ENCODE results near the gene PFKFB3.
"Not testable (repeated sequence)": the region's sequence is repeated elsewhere in the genome, so short reads cannot be mapped to it uniquely, and the experiment has no call there.

PFKFB3 gene

DNA sequence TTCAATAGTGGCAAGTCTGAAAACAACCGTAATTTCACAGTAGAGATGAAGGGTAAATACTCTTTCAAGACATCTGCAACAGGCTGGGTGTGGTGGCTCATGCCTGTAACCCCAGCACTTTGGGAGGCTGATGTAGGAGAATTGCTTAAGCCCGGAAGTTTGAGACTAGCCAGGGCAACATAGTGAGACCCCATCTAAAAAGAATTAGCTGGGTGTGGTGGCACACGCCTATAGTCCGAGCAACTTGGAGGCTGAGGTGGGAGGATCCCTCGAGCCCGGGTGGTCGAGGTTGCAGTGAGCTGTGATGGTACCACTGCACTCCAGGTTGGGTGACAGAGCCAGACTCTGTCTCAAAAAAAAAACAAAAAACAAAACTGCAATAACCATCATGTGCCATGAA lies 71.8 kb downstream of the PFKFB3 start:
- Histone ChIP-seq H3K9ac (ENCODE audit: low read depth, low read length) (no peak overlapping the region), H3K27ac (ENCODE audit: low read depth, low read length) (no peak overlapping the region), H3K27me3 (ENCODE audit: control insufficient read depth, insufficient read depth, low read length) (no peaks in the 10 kb centered on the region), H3K4me1 (ENCODE audit: control insufficient read depth, insufficient read depth, low read length) (0 out of 2 replicates have a peak, but pooled peaks cover under 1% of the 10 kb centered on the region), H3K4me3 (ENCODE audit: low read depth, low read length) (no peak overlapping the region), H3K36me3 (ENCODE audit: control insufficient read depth, insufficient read depth, low read length) (no peaks in the 10 kb centered on the region), H3K9me3 (ENCODE audit: control insufficient read depth, insufficient read depth, low read length) (no peaks in the 10 kb centered on the region)

DNA sequence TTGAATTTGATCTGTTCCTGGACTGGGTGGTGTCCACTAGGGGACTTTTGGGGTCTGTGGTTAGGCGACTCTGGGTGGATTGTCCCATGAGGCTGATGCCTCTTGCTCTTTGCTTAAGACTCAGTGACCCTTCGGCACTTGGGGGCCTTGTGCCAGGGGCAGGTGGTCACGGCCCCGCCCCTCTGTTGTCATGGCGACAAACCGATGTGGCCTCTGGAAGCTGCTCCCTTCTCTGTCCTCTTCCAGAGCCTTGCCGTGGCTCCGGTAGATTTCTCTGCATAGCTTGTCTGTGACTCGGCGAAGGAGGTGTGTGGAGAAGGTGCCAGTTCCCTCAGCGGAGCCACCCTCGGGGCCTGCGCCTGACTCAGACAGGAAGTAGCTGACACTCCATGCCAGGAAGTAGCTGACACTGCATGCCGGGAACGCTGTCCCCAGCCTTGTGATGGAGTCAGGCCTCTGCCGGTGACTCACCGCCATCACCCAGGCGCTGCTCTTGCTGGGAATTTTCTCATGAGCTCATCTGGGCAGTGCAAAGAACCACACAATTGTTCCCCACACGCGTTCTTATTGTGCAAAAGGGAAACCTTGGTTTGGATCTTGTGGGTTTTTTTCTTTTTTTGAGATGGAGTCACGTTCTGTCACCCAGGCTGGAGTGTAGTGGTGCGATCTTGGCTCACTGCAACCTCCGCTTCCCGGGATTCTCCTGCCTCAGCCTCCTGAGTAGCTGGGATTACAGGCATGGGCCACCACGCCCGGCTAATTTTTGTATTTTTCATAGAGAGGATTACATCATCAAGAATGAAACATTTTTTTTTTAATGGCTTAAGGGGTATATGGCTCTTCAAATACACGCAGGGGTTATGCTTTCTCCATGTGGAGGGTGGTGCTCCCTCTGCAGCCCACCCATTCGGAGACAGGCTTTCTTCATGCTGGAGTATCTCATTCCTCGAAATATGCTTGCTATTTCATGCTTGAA lies 72.6 kb downstream of the PFKFB3 start:
- no peaks in the 10 kb centered on the region for H3K36me3 ChIP-seq (ENCODE audit: control insufficient read depth, insufficient read depth, low read length)
- H3K9me3 ChIP-seq (ENCODE audit: control insufficient read depth, insufficient read depth, low read length), result no peaks in the 10 kb centered on the region
- 0 out of 2 replicates have a peak, but pooled peaks cover 4% of the 10 kb centered on the region for H3K4me1 ChIP-seq (ENCODE audit: control insufficient read depth, insufficient read depth, low read length)
- no peak overlapping the region for H3K9ac ChIP-seq (ENCODE audit: low read depth, low read length)
- peak overlapping the region; percentile 52 for H3K27ac ChIP-seq (ENCODE audit: low read depth, low read length)
- no peak overlapping the region for H3K4me3 ChIP-seq (ENCODE audit: low read depth, low read length)
- H3K27me3 ChIP-seq (ENCODE audit: control insufficient read depth, insufficient read depth, low read length), result no peaks in the 10 kb centered on the region

DNA sequence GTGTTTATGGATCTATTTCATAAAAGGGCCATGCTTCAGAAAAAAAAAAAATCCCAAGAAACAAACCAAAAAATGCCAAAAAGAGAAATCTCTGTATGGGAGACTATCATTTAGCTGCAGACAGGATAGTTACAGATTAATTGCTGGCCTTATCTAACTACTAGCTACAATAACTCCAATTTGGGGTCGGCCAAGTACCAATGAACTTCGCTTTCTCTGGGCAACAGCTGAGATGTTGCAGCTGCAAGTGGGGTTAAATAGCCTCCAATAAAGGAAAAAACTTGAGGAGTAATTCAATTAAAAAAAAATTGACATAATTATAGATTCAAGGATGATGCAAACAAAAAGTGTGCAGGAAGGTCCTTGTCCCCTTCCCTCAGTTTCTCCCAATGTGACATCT lies 73.6 kb downstream of the PFKFB3 start:
- H3K36me3 ChIP-seq (ENCODE audit: control insufficient read depth, insufficient read depth, low read length), result no peaks in the 10 kb centered on the region
- no peaks in the 10 kb centered on the region for H3K9me3 ChIP-seq (ENCODE audit: control insufficient read depth, insufficient read depth, low read length)
- no peaks in the 10 kb centered on the region for H3K27me3 ChIP-seq (ENCODE audit: control insufficient read depth, insufficient read depth, low read length)
- no peak overlapping the region for H3K9ac ChIP-seq (ENCODE audit: low read depth, low read length)
- no peak overlapping the region for H3K27ac ChIP-seq (ENCODE audit: low read depth, low read length)
- 0 out of 2 replicates have a peak, but pooled peaks cover 4% of the 10 kb centered on the region for H3K4me1 ChIP-seq (ENCODE audit: control insufficient read depth, insufficient read depth, low read length)
- no peak overlapping the region for H3K4me3 ChIP-seq (ENCODE audit: low read depth, low read length)

DNA sequence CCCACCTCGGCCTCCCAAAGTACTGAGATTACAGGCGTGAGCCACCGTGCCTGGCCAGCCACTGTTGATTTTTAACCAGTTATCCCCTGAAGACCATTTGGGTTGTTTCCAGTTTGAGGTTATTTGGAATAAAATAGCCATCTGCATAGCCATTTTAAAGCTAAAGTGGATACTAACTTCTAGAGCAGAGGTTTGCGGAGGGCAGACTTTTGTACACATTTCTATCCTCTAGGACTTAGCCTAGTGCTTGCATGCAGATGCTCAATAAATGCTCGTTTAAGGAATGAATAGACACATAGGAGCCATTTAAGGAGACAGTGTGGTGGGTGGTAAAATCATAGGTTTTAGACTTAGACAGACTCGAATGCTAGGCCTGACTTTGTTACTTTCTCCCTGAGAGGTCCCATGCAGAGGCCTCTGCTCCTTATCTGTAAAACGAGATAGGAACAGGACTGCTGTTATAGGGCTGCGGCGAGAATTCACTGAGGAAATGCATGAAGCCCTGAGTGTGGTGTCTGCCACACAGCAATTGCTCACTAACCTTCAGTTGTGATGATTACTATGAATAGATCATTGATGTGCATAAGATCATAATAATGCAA lies 75.9 kb downstream of the PFKFB3 start:
- no peaks in the 10 kb centered on the region for H3K36me3 ChIP-seq (ENCODE audit: control insufficient read depth, insufficient read depth, low read length)
- peak overlapping the region; percentile 2 for H3K27ac ChIP-seq (ENCODE audit: low read depth, low read length)

DNA sequence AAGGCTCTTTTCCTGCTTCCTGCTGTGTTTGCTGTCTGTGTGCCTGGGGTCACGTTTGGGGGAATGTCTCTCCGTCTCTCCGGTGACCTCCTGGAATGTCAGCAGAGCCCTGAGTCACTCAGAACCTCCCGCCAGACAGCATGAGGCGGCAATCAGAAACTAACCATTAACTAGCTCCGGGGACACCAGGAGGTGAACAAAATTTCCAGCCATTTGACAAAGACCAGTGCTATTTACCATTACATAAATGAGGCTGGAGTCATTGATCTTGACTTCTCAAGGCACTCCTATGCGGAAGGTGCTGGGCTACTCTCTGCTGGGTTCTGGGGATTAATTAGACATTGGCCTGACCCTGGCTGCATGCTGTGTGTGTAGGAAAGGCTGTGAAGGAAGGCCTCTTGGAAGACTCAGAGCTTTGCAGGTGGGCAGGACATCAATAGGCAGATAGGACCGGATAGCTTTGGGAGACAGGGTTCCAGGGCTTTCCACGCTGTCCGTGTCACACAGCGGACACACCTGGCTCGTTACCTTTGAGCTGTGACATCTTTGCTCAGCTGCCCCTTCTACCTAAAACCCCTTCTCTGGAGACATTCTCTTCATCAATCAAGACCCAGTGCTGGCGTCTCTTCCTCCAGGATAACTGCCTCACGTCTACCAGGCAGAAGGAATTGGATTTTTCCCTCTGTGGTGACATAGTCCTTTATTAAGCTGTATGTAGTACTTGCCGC lies 77.0 kb downstream of the PFKFB3 start:
- Histone ChIP-seq H3K4me1 (ENCODE audit: control insufficient read depth, insufficient read depth, low read length) (0 out of 2 replicates have a peak, but pooled peaks cover 4% of the 10 kb centered on the region), H3K27me3 (ENCODE audit: control insufficient read depth, insufficient read depth, low read length) (no peaks in the 10 kb centered on the region), H3K36me3 (ENCODE audit: control insufficient read depth, insufficient read depth, low read length) (no peaks in the 10 kb centered on the region), H3K9ac (ENCODE audit: low read depth, low read length) (no peak overlapping the region), H3K27ac (ENCODE audit: low read depth, low read length) (peak overlapping the region; percentile 54), H3K4me3 (ENCODE audit: low read depth, low read length) (no peak overlapping the region), H3K9me3 (ENCODE audit: control insufficient read depth, insufficient read depth, low read length) (no peaks in the 10 kb centered on the region)

More for the DNA sequence above, 75.9 kb downstream of the PFKFB3 start:
- H3K27me3 ChIP-seq (ENCODE audit: control insufficient read depth, insufficient read depth, low read length), result no peaks in the 10 kb centered on the region
- no peak overlapping the region for H3K4me3 ChIP-seq (ENCODE audit: low read depth, low read length)
- no peak overlapping the region for H3K9ac ChIP-seq (ENCODE audit: low read depth, low read length)
- H3K4me1 ChIP-seq (ENCODE audit: control insufficient read depth, insufficient read depth, low read length), result 0 out of 2 replicates have a peak, but pooled peaks cover 4% of the 10 kb centered on the region
- no peaks in the 10 kb centered on the region for H3K9me3 ChIP-seq (ENCODE audit: control insufficient read depth, insufficient read depth, low read length)

DNA sequence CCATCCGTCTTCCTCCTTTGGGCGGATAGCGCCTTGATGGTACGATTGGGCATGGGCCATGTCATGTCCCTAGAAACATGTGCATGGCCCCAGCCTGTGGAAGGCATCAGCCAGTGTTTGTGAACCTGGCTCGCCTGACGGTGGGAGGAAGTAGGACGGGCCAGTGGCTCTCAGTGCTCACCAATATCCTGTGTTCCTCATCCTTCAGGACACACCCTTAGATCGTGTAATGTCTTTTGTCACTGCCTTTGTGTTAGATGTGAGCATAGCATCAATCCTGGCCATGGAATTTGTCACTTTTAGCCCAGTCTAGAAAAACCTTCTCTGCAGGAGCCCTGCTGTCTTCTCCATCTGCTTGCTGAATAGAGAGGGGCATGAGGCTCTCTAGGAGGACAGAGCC lies 77.6 kb downstream of the PFKFB3 start:
- Histone ChIP-seq H3K9me3 (ENCODE audit: control insufficient read depth, insufficient read depth, low read length) (no peaks in the 10 kb centered on the region), H3K27me3 (ENCODE audit: control insufficient read depth, insufficient read depth, low read length) (no peaks in the 10 kb centered on the region), H3K36me3 (ENCODE audit: control insufficient read depth, insufficient read depth, low read length) (no peaks in the 10 kb centered on the region), H3K27ac (ENCODE audit: low read depth, low read length) (peak overlapping the region; percentile 54), H3K4me1 (ENCODE audit: control insufficient read depth, insufficient read depth, low read length) (0 out of 2 replicates have a peak, but pooled peaks cover 4% of the 10 kb centered on the region), H3K9ac (ENCODE audit: low read depth, low read length) (no peak overlapping the region; the same call in 1 of the 2 replicates), H3K4me3 (ENCODE audit: low read depth, low read length) (no peak overlapping the region)

DNA sequence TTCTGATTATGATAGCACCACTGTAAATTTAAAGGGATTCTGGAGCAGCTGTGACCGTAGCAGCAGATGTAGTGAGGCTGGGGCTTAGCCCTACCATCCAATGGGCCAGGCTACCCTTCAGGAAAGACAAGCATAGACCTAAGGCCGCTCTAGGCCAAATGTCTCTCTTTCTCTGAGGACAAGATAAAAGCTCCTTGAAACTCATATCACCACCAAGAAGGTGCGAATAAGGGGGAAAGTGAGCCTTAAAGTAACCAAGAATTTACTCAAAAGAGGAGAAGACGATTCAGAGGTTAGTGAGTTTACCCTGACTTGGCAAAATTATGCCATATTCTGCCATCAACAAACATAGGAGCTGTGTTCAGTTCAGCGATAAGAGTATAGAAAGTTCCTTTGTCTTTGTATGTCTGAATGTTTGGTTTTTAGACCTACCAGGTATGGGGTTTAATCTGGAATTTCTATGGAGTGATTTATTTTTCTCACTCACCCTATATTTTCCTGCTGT lies 79.8 kb downstream of the PFKFB3 start:
- H3K4me1 ChIP-seq (ENCODE audit: control insufficient read depth, insufficient read depth, low read length), result 0 out of 2 replicates have a peak, but pooled peaks cover 4% of the 10 kb centered on the region
- no peak overlapping the region for H3K9ac ChIP-seq (ENCODE audit: low read depth, low read length)
- no peaks in the 10 kb centered on the region for H3K27me3 ChIP-seq (ENCODE audit: control insufficient read depth, insufficient read depth, low read length)
- no peak overlapping the region for H3K4me3 ChIP-seq (ENCODE audit: low read depth, low read length)
- H3K36me3 ChIP-seq (ENCODE audit: control insufficient read depth, insufficient read depth, low read length), result no peaks in the 10 kb centered on the region
- H3K9me3 ChIP-seq (ENCODE audit: control insufficient read depth, insufficient read depth, low read length), result no peaks in the 10 kb centered on the region
- H3K27ac ChIP-seq (ENCODE audit: low read depth, low read length), result no peak overlapping the region

DNA sequence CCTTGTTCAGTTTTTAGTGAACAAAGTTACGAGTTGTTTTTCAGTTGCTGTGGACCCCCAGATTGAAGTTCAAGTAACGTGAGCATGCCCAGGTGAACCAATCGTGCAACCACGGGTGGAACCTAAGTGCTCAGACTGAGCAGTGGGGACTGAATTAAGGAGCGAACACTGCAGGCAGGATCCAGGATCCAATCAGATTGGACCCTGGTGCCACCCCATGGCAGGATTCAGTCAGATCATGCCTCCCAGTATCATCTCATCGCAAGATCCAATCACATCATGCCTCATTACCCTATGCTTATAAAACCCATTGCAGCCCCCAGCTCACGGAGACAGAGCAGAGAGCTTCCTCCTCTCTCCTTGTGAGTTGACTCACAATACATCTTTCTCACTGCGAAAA lies 80.9 kb downstream of the PFKFB3 start:
- H3K4me3 ChIP-seq (ENCODE audit: low read depth, low read length), result no peak overlapping the region
- no peaks in the 10 kb centered on the region for H3K27me3 ChIP-seq (ENCODE audit: control insufficient read depth, insufficient read depth, low read length)
- H3K27ac ChIP-seq (ENCODE audit: low read depth, low read length), result no peak overlapping the region
- H3K4me1 ChIP-seq (ENCODE audit: control insufficient read depth, insufficient read depth, low read length), result 0 out of 2 replicates have a peak, but pooled peaks cover 4% of the 10 kb centered on the region
- H3K9ac ChIP-seq (ENCODE audit: low read depth, low read length), result no peak overlapping the region
- no peaks in the 10 kb centered on the region for H3K9me3 ChIP-seq (ENCODE audit: control insufficient read depth, insufficient read depth, low read length)
- no peaks in the 10 kb centered on the region for H3K36me3 ChIP-seq (ENCODE audit: control insufficient read depth, insufficient read depth, low read length)

DNA sequence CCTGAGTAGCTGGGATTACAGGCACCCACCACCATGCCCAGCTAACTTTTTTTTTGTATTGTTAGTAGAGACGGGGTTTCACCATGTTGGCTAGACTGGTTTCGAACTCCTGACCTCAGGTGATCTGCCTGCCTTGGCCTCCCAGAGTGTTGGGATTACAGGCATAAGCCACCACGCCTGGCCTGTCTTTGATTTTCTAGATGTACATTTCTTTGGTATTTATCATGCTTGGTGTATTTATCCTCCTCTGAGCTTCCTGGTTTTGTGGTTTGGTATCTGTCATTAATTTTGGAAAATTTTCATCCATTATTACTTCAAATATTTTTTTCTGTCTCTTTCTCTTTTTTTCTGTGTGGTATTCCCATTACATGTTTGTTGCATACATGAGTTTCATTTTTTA lies 87.9 kb downstream of the PFKFB3 start:
- H3K27ac ChIP-seq (ENCODE audit: low read depth, low read length); H3K9me3 ChIP-seq (ENCODE audit: control insufficient read depth, insufficient read depth, low read length): not testable (repeated sequence)

DNA sequence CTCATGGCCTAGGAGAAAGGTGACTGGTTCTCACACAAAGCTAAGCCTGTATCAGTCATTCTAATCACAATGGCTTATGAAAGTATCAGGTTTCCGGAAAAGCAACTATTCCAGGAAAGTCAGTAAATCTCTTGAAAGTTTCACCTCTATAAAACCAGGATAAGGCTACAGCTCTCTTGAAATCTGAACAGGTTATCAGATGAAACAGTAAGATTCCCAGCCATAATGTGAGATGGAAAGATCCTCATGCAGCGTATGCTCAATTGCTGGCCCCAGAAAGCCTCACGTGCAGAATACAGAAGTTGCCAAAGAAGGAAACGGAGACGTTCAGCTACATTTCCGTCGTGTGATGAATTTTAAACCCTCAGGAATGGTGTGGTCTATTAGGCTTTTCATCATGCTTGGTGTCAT lies 90.0 kb downstream of the PFKFB3 start:
- no peak overlapping the region for H3K9ac ChIP-seq (ENCODE audit: low read depth, low read length)
- H3K4me3 ChIP-seq (ENCODE audit: low read depth, low read length), result no peak overlapping the region
- H3K4me1 ChIP-seq (ENCODE audit: control insufficient read depth, insufficient read depth, low read length), result no peaks in the 10 kb centered on the region
- H3K27ac ChIP-seq (ENCODE audit: low read depth, low read length), result no peak overlapping the region
- no peaks in the 10 kb centered on the region for H3K9me3 ChIP-seq (ENCODE audit: control insufficient read depth, insufficient read depth, low read length)
- no peaks in the 10 kb centered on the region for H3K27me3 ChIP-seq (ENCODE audit: control insufficient read depth, insufficient read depth, low read length)
- no peaks in the 10 kb centered on the region for H3K36me3 ChIP-seq (ENCODE audit: control insufficient read depth, insufficient read depth, low read length)

More for the DNA sequence above, 87.9 kb downstream of the PFKFB3 start:
- not testable (repeated sequence) for H3K36me3 ChIP-seq (ENCODE audit: control insufficient read depth, insufficient read depth, low read length); H3K9ac ChIP-seq (ENCODE audit: low read depth, low read length); H3K27me3 ChIP-seq (ENCODE audit: control insufficient read depth, insufficient read depth, low read length); H3K4me3 ChIP-seq (ENCODE audit: low read depth, low read length); H3K4me1 ChIP-seq (ENCODE audit: control insufficient read depth, insufficient read depth, low read length)

All from HUES48 (cell line).